ENCODE results near the gene C1orf159. TPM values are rescaled to one million over a fixed set of nuclear protein-coding genes. Genes with fewer than 3 reads are reported as not detected.

The C1orf159 gene
- total and polyA plus RNA-seq, 2 experiments from 2014 or later, result 7.1 to 25.1 TPM

GRCh38 chr1:1091344-1092148 lies 24.3 kb downstream of the C1orf159 start:
- H3K9me2 ChIP-seq (replicated peaks; ENCODE audit: insufficient read depth), result no peaks in the 10 kb centered on the region
- DNase-seq (ENCODE audit: low spot score), result peak; percentile 6
- no peaks in the 10 kb centered on the region for H3K4me1 ChIP-seq (ENCODE audit: insufficient read depth)
- no peaks in the 10 kb centered on the region for H3K36me3 ChIP-seq (replicated peaks; ENCODE audit: insufficient read depth, low read depth)
- no peaks in the 10 kb centered on the region for H4K20me1 ChIP-seq (ENCODE audit: insufficient read depth, poor library complexity, severe bottlenecking)
- no peak for TF ChIP-seq EZH2phosphoT487 (IDR thresholded peaks at IDR 0.05; ENCODE audit: low read depth, severe bottlenecking, unreplicated experiment)
- TF ChIP-seq, protein P1, sequence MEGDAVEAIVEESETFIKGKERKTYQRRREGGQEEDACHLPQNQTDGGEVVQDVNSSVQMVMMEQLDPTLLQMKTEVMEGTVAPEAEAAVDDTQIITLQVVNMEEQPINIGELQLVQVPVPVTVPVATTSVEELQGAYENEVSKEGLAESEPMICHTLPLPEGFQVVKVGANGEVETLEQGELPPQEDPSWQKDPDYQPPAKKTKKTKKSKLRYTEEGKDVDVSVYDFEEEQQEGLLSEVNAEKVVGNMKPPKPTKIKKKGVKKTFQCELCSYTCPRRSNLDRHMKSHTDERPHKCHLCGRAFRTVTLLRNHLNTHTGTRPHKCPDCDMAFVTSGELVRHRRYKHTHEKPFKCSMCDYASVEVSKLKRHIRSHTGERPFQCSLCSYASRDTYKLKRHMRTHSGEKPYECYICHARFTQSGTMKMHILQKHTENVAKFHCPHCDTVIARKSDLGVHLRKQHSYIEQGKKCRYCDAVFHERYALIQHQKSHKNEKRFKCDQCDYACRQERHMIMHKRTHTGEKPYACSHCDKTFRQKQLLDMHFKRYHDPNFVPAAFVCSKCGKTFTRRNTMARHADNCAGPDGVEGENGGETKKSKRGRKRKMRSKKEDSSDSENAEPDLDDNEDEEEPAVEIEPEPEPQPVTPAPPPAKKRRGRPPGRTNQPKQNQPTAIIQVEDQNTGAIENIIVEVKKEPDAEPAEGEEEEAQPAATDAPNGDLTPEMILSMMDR (IDR thresholded peaks at IDR 0.05; ENCODE audit: poor library complexity), result no peak
- no peak for TF ChIP-seq EZH2 (IDR thresholded peaks at IDR 0.05; ENCODE audit: borderline replicate concordance)
- no peak overlapping the region for H3K4me2 ChIP-seq
- H3K9me3 ChIP-seq (ENCODE audit: low read depth), result no peaks in the 10 kb centered on the region
- no peak overlapping the region for H3K27ac ChIP-seq
- H3K27me3 ChIP-seq, result no peaks in the 10 kb centered on the region
- WGBS (ENCODE audit: low lambda C conversion rate, missing lambda C conversion rate), result 98% methylated on average over 20 of the region's 28 CpGs
- H2AFZ ChIP-seq, result no peak overlapping the region
- no peaks in the 10 kb centered on the region for H3K79me2 ChIP-seq
- H3K4me3 ChIP-seq, result no peak overlapping the region

GRCh38 chr1:1090424-1091343 lies 25.2 kb downstream of the C1orf159 start:
- Histone ChIP-seq H3K36me3 (replicated peaks; ENCODE audit: insufficient read depth, low read depth) (no peaks in the 10 kb centered on the region), H3K4me2 (no peak overlapping the region), H2AFZ (no peak overlapping the region), H3K4me1 (ENCODE audit: insufficient read depth) (no peaks in the 10 kb centered on the region), H3K27ac (no peak overlapping the region), H3K9me2 (replicated peaks; ENCODE audit: insufficient read depth) (no peaks in the 10 kb centered on the region), H4K20me1 (ENCODE audit: insufficient read depth, poor library complexity, severe bottlenecking) (no peaks in the 10 kb centered on the region), H3K27me3 (no peaks in the 10 kb centered on the region), H3K4me3 (no peak overlapping the region), H3K9me3 (ENCODE audit: low read depth) (no peaks in the 10 kb centered on the region), H3K79me2 (no peaks in the 10 kb centered on the region)
- no peak for DNase-seq (ENCODE audit: low spot score)
- TF ChIP-seq EZH2 (IDR thresholded peaks at IDR 0.05; ENCODE audit: borderline replicate concordance), result no peak
- TF ChIP-seq EZH2phosphoT487 (IDR thresholded peaks at IDR 0.05; ENCODE audit: low read depth, severe bottlenecking, unreplicated experiment), result no peak
- TF ChIP-seq, protein P1 (IDR thresholded peaks at IDR 0.05; ENCODE audit: poor library complexity), result no peak
- WGBS (ENCODE audit: low lambda C conversion rate, missing lambda C conversion rate), result 95% methylated on average over 45 of the region's 45 CpGs

GRCh38 chr1:1089731-1090423 lies 26.0 kb downstream of the C1orf159 start:
- Histone ChIP-seq H3K9me3 (ENCODE audit: low read depth) (no peaks in the 10 kb centered on the region), H4K20me1 (ENCODE audit: insufficient read depth, poor library complexity, severe bottlenecking) (no peaks in the 10 kb centered on the region), H3K36me3 (replicated peaks; ENCODE audit: insufficient read depth, low read depth) (no peaks in the 10 kb centered on the region), H2AFZ (no peak overlapping the region), H3K4me3 (no peak overlapping the region), H3K27ac (no peak overlapping the region), H3K4me2 (no peak overlapping the region), H3K4me1 (ENCODE audit: insufficient read depth) (no peaks in the 10 kb centered on the region), H3K27me3 (no peaks in the 10 kb centered on the region), H3K79me2 (no peaks in the 10 kb centered on the region), H3K9me2 (replicated peaks; ENCODE audit: insufficient read depth) (no peaks in the 10 kb centered on the region)
- WGBS (ENCODE audit: low lambda C conversion rate, missing lambda C conversion rate), result 98% methylated on average over 22 of the region's 22 CpGs
- no peak for TF ChIP-seq EZH2 (IDR thresholded peaks at IDR 0.05; ENCODE audit: borderline replicate concordance)
- TF ChIP-seq EZH2phosphoT487 (IDR thresholded peaks at IDR 0.05; ENCODE audit: low read depth, severe bottlenecking, unreplicated experiment), result no peak
- TF ChIP-seq, protein P1 (IDR thresholded peaks at IDR 0.05; ENCODE audit: poor library complexity), result no peak
- DNase-seq (ENCODE audit: low spot score), result no peak
